DND-41 (cell line): Measurements from ENCODE around the gene MAP1A.

Experiments used
- CTCF ChIP-seq: IDR thresholded peaks from 2 replicates; pipeline ENCODE4 v1.5.1; 2012; ENCODE audit warnings: borderline replicate concordance, low read length, moderate library complexity, mild to moderate bottlenecking; ENCODE audit not compliant: poor library complexity, severe bottlenecking; ENCODE audit errors: extremely low read depth
- EZH2 ChIP-seq: IDR thresholded peaks from 3 replicates; pipeline ENCODE4 v1.6.1; 2012; ENCODE audit warnings: borderline replicate concordance, low read depth, mild to moderate bottlenecking, moderate library complexity, low read length, inconsistent platforms; ENCODE audit not compliant: severe bottlenecking

GRCh38 chr15:43516801-43517353 is 531 bp upstream of the MAP1A start:
- TF ChIP-seq CTCF (no peak), EZH2 (no peak)
